OCI-LY3 (cell line): Measurements from ENCODE around the gene CAP2.

Experiments
- H2AFZ ChIP-seq: fragments of 200-600, 300-600 bp; shearing (Covaris generic); 2 replicates; pipeline ENCODE4 v1.6.0; 2014; ENCODE audit warnings: antibody characterized with exemption, low read depth, low read length
- H3K27ac ChIP-seq: fragments of 200-600, 300-600 bp; sonication (generic); 2 replicates; pipeline ENCODE4 v1.5.1; 2014; ENCODE audit warnings: mild to moderate bottlenecking, low read length, moderate library complexity, mixed read lengths
- H3K27me3 ChIP-seq: fragments of 200-600, 300-600 bp; sonication (generic); 2 replicates; pipeline ENCODE4 v1.6.1; 2014; ENCODE audit warnings: low read depth, low read length, mixed read lengths
- H3K36me3 ChIP-seq: fragments of 200-600, 300-600 bp; sonication (generic); replicated peaks from 2 replicates; pipeline ENCODE3; 2014; ENCODE audit warnings: low read depth, low read length, mixed read lengths
- H3K4me1 ChIP-seq: fragments of 300-600, 200-600 bp; sonication (generic); 2 replicates; pipeline ENCODE4 v1.6.1; 2014; ENCODE audit warnings: low read length, mixed read lengths
- H3K4me2 ChIP-seq: fragments of 200-600, 300-600 bp; sonication (generic); 2 replicates; pipeline ENCODE4 v1.6.1; 2014; ENCODE audit warnings: low read length, mixed read lengths
- H3K4me3 ChIP-seq: fragments of 300-600, 200-600 bp; sonication (generic); 2 replicates; pipeline ENCODE4 v1.5.1; 2014; ENCODE audit warnings: antibody characterized with exemption, mild to moderate bottlenecking, low read length, moderate library complexity
- H3K79me2 ChIP-seq: fragments of 300-600, 200-600 bp; shearing (Covaris generic); 2 replicates; pipeline ENCODE4 v1.6.1; 2014; ENCODE audit warnings: mild to moderate bottlenecking, low read length, mixed read lengths
- H3K9ac ChIP-seq: fragments of 300-600, 200-600 bp; shearing (Covaris generic); 2 replicates; pipeline ENCODE4 v1.6.0; 2014; ENCODE audit warnings: mild to moderate bottlenecking, low read length, moderate library complexity
- H3K9me3 ChIP-seq: fragments of 200-600, 300-600 bp; shearing (Covaris generic); 2 replicates; pipeline ENCODE4 v1.6.1; 2014; ENCODE audit warnings: low read length, mixed read lengths; ENCODE audit not compliant: insufficient read depth
- H4K20me1 ChIP-seq: fragments of 200-600, 300-600 bp; sonication (generic); 2 replicates; pipeline ENCODE4 v1.6.1; 2016; ENCODE audit warnings: low read length, mixed read lengths; ENCODE audit not compliant: insufficient read depth
- EZH2phosphoT487 ChIP-seq: fragments of 200-600 bp; shearing (Covaris generic); IDR thresholded peaks from 2 replicates; pipeline ENCODE4 v1.6.1; 2018; ENCODE audit warnings: antibody characterized with exemption, mixed run types, low read depth
- TF ChIP-seq, protein P1 (sequence below): fragments of 200-600, 300-600 bp; sonication (generic); IDR thresholded peaks from 2 replicates; pipeline ENCODE4 v1.5.1; 2014; ENCODE audit warnings: antibody characterized with exemption, low read length, low read depth

CAP2 gene

DNA sequence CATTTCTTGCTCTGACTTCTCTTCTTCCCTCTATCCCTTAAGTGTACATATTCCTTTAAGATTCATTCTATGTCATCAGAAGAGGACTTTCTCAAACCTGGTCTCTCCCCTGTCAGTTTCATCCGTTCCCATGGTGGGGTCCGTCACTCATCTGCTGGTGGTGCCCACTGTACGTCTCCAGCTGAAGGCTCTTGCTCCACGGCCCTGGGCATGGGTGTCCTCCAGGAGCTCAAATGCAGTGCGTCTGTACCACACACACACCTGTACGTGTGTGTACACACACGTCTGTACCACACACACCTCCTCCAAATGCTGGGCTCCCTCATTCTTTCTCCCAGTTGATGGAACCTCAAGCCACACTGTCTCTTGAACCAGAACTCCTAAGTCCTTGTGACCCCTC is 85.6 kb downstream of the CAP2 start:
- no peaks in the 10 kb centered on the region for H3K79me2 ChIP-seq
- no peaks in the 10 kb centered on the region for H3K36me3 ChIP-seq
- H3K4me1 ChIP-seq: no peaks in the 10 kb centered on the region

DNA sequence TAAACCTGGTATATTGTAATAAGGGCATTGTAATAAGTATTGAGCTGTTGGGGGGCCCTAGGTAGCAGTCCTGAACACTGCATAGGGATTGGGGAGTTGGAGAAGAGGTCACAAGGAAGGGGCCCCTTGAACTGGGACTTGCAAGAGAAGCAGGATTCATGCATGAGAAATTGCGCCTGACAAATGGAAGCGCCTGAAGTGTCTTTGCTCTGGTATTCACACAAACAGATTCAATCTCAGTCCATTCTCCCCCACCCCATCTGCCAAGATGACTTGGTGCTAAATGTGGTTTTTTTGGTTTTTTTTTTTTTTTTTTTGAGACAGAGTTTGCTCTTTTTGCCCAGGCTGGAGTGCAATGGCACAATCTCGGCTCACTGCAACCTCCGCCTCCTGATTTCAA is 87.1 kb downstream of the CAP2 start:
- TF ChIP-seq, protein P1, sequence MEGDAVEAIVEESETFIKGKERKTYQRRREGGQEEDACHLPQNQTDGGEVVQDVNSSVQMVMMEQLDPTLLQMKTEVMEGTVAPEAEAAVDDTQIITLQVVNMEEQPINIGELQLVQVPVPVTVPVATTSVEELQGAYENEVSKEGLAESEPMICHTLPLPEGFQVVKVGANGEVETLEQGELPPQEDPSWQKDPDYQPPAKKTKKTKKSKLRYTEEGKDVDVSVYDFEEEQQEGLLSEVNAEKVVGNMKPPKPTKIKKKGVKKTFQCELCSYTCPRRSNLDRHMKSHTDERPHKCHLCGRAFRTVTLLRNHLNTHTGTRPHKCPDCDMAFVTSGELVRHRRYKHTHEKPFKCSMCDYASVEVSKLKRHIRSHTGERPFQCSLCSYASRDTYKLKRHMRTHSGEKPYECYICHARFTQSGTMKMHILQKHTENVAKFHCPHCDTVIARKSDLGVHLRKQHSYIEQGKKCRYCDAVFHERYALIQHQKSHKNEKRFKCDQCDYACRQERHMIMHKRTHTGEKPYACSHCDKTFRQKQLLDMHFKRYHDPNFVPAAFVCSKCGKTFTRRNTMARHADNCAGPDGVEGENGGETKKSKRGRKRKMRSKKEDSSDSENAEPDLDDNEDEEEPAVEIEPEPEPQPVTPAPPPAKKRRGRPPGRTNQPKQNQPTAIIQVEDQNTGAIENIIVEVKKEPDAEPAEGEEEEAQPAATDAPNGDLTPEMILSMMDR: no peak
- TF ChIP-seq EZH2phosphoT487: no peak
- Histone ChIP-seq H4K20me1 (no peaks in the 10 kb centered on the region), H3K4me3 (no peak overlapping the region), H3K27ac (no peak overlapping the region), H2AFZ (no peak overlapping the region), H3K79me2 (no peaks in the 10 kb centered on the region), H3K9me3 (no peaks in the 10 kb centered on the region), H3K4me2 (no peak overlapping the region), H3K4me1 (no peaks in the 10 kb centered on the region), H3K36me3 (no peaks in the 10 kb centered on the region), H3K27me3 (no peaks in the 10 kb centered on the region), H3K9ac (no peak overlapping the region)

More for the DNA sequence above, 85.6 kb downstream of the CAP2 start:
- Histone ChIP-seq H3K27ac (no peak overlapping the region), H3K4me3 (no peak overlapping the region), H3K27me3 (no peaks in the 10 kb centered on the region), H3K4me2 (no peak overlapping the region), H4K20me1 (no peaks in the 10 kb centered on the region), H2AFZ (no peak overlapping the region), H3K9ac (no peak overlapping the region), H3K9me3 (no peaks in the 10 kb centered on the region)
- no peak for TF ChIP-seq EZH2phosphoT487
- TF ChIP-seq, protein P1: no peak

DNA sequence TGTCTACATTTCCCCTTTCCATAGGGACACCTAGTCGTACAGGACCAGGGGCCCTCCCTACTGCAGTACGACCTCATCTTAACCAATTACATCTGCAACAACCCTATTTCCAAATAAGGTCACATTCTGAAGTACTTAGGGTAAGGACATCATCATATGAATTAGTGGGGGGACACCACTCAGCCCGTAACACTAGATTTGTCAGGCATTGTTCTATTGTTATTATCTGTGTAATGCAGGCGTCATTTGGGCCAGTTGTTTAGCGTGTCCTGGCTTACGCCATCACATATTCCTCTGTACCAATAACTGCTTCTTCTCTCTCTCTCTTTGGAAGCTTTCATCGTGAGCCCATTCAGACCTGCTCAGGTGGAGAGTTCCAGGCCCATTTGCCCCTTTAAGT is 89.3 kb downstream of the CAP2 start:
- Histone ChIP-seq H3K4me3 (no peak overlapping the region), H3K4me2 (no peak overlapping the region), H3K9ac (no peak overlapping the region), H3K27me3 (no peaks in the 10 kb centered on the region), H2AFZ (no peak overlapping the region), H4K20me1 (no peaks in the 10 kb centered on the region), H3K36me3 (no peaks in the 10 kb centered on the region), H3K79me2 (no peaks in the 10 kb centered on the region), H3K27ac (no peak overlapping the region), H3K9me3 (no peaks in the 10 kb centered on the region), H3K4me1 (no peaks in the 10 kb centered on the region)
- TF ChIP-seq EZH2phosphoT487: no peak
- TF ChIP-seq, protein P1: no peak

DNA sequence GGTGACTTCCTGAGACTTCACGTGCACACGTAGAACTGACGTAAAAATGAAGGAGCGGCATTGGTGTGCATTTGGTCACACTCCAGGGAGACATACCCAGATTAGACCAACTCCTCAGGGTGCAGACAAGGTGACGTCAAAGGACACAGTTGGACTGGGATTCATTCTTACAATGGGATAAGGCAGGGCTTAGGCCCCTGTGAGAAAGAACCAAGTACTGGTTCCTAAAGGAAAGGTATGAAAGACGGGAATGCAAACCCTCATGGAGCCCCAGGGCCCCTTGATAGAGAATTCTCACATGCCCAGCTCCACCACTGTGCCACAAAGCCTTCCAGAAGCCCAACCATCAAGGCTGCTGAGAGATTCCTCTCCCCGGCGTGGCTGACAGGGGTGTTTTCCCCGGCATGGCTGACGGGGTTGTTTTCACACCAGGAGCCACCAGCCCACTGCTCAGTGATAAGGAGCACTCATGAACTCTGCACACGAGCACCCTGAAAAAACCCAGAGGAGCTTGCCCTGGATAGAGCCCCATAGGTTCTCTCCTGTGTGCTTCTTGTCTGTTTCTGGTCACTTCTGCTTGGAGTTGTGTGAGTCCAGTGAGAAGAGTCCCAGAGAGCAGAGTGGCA is 90.1 kb downstream of the CAP2 start:
- Histone ChIP-seq H3K4me1 (no peaks in the 10 kb centered on the region), H3K27me3 (no peaks in the 10 kb centered on the region), H3K27ac (no peak overlapping the region), H3K9ac (no peak overlapping the region), H3K36me3 (no peaks in the 10 kb centered on the region), H4K20me1 (no peaks in the 10 kb centered on the region), H3K79me2 (no peaks in the 10 kb centered on the region), H2AFZ (no peak overlapping the region), H3K4me2 (no peak overlapping the region), H3K4me3 (no peak overlapping the region), H3K9me3 (no peaks in the 10 kb centered on the region)
- TF ChIP-seq EZH2phosphoT487: no peak
- TF ChIP-seq, protein P1: no peak
